B cell (primary cell): ENCODE results near the gene PLP1. TPM values are rescaled to one million over a fixed set of nuclear protein-coding genes. Genes with fewer than 3 reads are reported as not detected.

ENCODE experiments used
- ATAC-seq: fragments of 200-7000 bp; cut with Tn5 transposase; one replicate; pipeline ENCODE4 v1.10.0; 2021; ENCODE audit warnings: low read depth, mild to moderate bottlenecking, moderate number of reproducible peaks, moderate library complexity
- CTCF ChIA-PET: fragments of 350-600 bp; sonication (Branson Sonifier 250); formaldehyde crosslinking; loops from one replicate; lab custom pipeline; 2021; ENCODE audit warnings: antibody characterized with exemption, inconsistent platforms; lab: Charles Lee
- POLR2A ChIA-PET: fragments of 350-600 bp; sonication (Branson Sonifier 250); formaldehyde crosslinking; loops from one replicate; lab custom pipeline; 2021; ENCODE audit warnings: antibody characterized with exemption; lab: Charles Lee
- DNase-seq: peaks from one replicate; pipeline ENCODE4 v3.0.0; 2013
- H2AFZ ChIP-seq: 2 replicates; pipeline ENCODE4 v1.6.1; 2012; ENCODE audit warnings: mild to moderate bottlenecking, low read depth, low read length; ENCODE audit not compliant: insufficient read depth, poor library complexity, severe bottlenecking
- H3K27ac ChIP-seq, 2 donors: 1 replicate in 1 of 2; 2 replicates in 1 of 2; pipeline ENCODE4 v1.5.1; 2012 to 2013; ENCODE audit warnings: low read length in 2 of 2, mild to moderate bottlenecking in 2 of 2, moderate library complexity in 1 of 2
- H3K27me3 ChIP-seq, 4 experiments: fragments of 200-600 bp in 1 of 4; sonication (generic) in 1 of 4; replicated peaks in 1 of 4; 1 replicate in 2 of 4; 2 replicates in 2 of 4; pipeline versions ENCODE4 v1.6.1 to v1.7.0; 2013 to 2016; ENCODE audit warnings: low read length in 3 of 4, mild to moderate bottlenecking in 2 of 4, mixed read lengths in 1 of 4, moderate library complexity in 1 of 4; ENCODE audit not compliant: insufficient read depth in 4 of 4, control insufficient read depth in 3 of 4; ENCODE audit errors: control extremely low read depth in 1 of 4
- H3K36me3 ChIP-seq, 2 experiments: replicated peaks in 1 of 2; 1 replicate in 1 of 2; 2 replicates in 1 of 2; pipeline versions ENCODE4 v1.6.1 to v1.7.1; 2013; ENCODE audit warnings: low read length in 1 of 2; ENCODE audit not compliant: insufficient read depth in 2 of 2, control insufficient read depth in 1 of 2; ENCODE audit errors: control extremely low read depth in 1 of 2, extremely low read depth in 1 of 2
- H3K4me1 ChIP-seq, 2 donors: fragments of 200-600 bp in 1 of 2; sonication (generic) in 1 of 2; 1 replicate in 1 of 2; 2 replicates in 1 of 2; pipeline versions ENCODE4 v1.5.1 to v1.6.1; 2013 to 2017; ENCODE audit warnings: low read length in 2 of 2; ENCODE audit not compliant: control insufficient read depth in 2 of 2, insufficient read depth in 2 of 2
- H3K4me2 ChIP-seq: replicated peaks from 2 replicates; pipeline ENCODE3; 2012; ENCODE audit warnings: mild to moderate bottlenecking, low read depth, low read length; ENCODE audit not compliant: poor library complexity, severe bottlenecking
- H3K4me3 ChIP-seq, 5 experiments: fragments of 200-600 bp in 1 of 5; sonication (generic) in 1 of 5; 1 replicate in 3 of 5; 2 replicates in 2 of 5; pipeline versions ENCODE4 v1.5.1 to v1.7.0; 2011 to 2016; ENCODE audit warnings: low read length in 4 of 5, mild to moderate bottlenecking in 4 of 5, low read depth in 2 of 5, control low read depth in 1 of 5, moderate library complexity in 1 of 5; ENCODE audit not compliant: insufficient read depth in 1 of 5; ENCODE audit errors: control extremely low read depth in 1 of 5, extremely low read depth in 1 of 5
- H3K79me2 ChIP-seq: fragments of 200-600 bp; sonication (generic); one replicate; pipeline ENCODE4 v1.6.0; 2016; ENCODE audit warnings: low read length; ENCODE audit not compliant: control insufficient read depth, insufficient read depth
- H3K9ac ChIP-seq: fragments of 200-600 bp; sonication (generic); 2 replicates; pipeline ENCODE4 v1.6.1; 2017; ENCODE audit warnings: mild to moderate bottlenecking, low read length, moderate library complexity
- H3K9me3 ChIP-seq, 3 donors: one replicate each; pipeline versions ENCODE4 v1.6.1 to v1.7.1; 2013; ENCODE audit warnings: low read length in 2 of 3; ENCODE audit not compliant: control insufficient read depth in 2 of 3, insufficient read depth in 1 of 3; ENCODE audit errors: control extremely low read depth in 1 of 3
- H4K20me1 ChIP-seq: 2 replicates; pipeline ENCODE4 v1.6.0; 2012; ENCODE audit warnings: mild to moderate bottlenecking, low read length; ENCODE audit not compliant: insufficient read depth, control insufficient read depth, poor library complexity, severe bottlenecking
- H3K27ac Mint-ChIP-seq: one replicate; pipeline ENCODE4 v1.8.0; 2021; ENCODE audit warnings: mixed read lengths
- H3K27me3 Mint-ChIP-seq: one replicate; pipeline ENCODE4 v1.8.0; 2021; ENCODE audit warnings: mixed read lengths
- H3K4me1 Mint-ChIP-seq: one replicate; pipeline ENCODE4 v1.8.0; 2021; ENCODE audit warnings: mixed read lengths
- H3K4me3 Mint-ChIP-seq: one replicate; pipeline ENCODE4 v1.8.0; 2021; ENCODE audit warnings: mixed read lengths
- H3K9me3 Mint-ChIP-seq: one replicate; pipeline ENCODE4 v1.8.0; 2022; ENCODE audit warnings: mixed read lengths; ENCODE audit not compliant: insufficient read depth
- CTCF ChIP-seq: fragments of 200-600 bp; IDR thresholded peaks from one replicate; pipeline ENCODE4 v1.8.0; 2022; ENCODE audit warnings: antibody characterized with exemption, mild to moderate bottlenecking
- EZH2 ChIP-seq: IDR thresholded peaks from 2 replicates; pipeline ENCODE4 v1.6.1; 2012; ENCODE audit warnings: borderline replicate concordance, low read depth, mild to moderate bottlenecking, moderate library complexity, low read length; ENCODE audit not compliant: insufficient read depth, poor library complexity, severe bottlenecking
- WGBS: methylation state at CpG from one replicate; pipeline ENCODE4 v1.1.5; 2013; ENCODE audit warnings: missing lambda C conversion rate; ENCODE audit not compliant: insufficient coverage; 5-methylcytosine and 5-hydroxymethylcytosine counted together
- intact Hi-C: fragments of 100-400 bp; cut with micrococcal nuclease; formaldehyde crosslinking; loops from one replicate; pipeline ENCODE4 v1.10.0; 2022
- polyA plus RNA-seq: library from polyadenylated mRNA; depleted of rRNA; stranded (reverse); fragments of >200 nt; gene quantifications from 2 replicates; pipeline ENCODE4 v1.2.3, GENCODE V29; 2012
- total RNA-seq, 2 donors: library from RNA; stranded (reverse); fragments of 120-200 nt in 1 of 2; gene quantifications; 1 replicate in 1 of 2; 2 replicates in 1 of 2; pipeline versions ENCODE4 v1.2.3 to v1.2.4, GENCODE V29; 2013 to 2022

PLP1 gene
- total and polyA plus RNA-seq, 2 donors (not counting 1 experiment from before 2014, with no cell fraction given), result not detected

GRCh38 chrX:103779141-103779789 lies 2.6 kb downstream of the PLP1 start:
- no peaks in the 10 kb centered on the region for H3K4me1 Mint-ChIP-seq
- CTCF ChIA-PET, result no interaction called here
- no peak overlapping the region for H3K9ac ChIP-seq
- POLR2A ChIA-PET, result no interaction called here
- peaks cover 11% of the 10 kb centered on the region for H3K27me3 Mint-ChIP-seq
- no peak overlapping the region for H3K27ac Mint-ChIP-seq
- H3K27ac ChIP-seq, result no peak overlapping the region
- no peak overlapping the region for H2AFZ ChIP-seq
- no peak overlapping the region for H3K4me3 Mint-ChIP-seq
- H3K4me1 ChIP-seq, result no peaks in the 10 kb centered on the region
- no peaks in the 10 kb centered on the region for H3K79me2 ChIP-seq
- intact Hi-C loops, result no loop called here
- H3K4me2 ChIP-seq, result no peak overlapping the region
- H3K27me3 ChIP-seq, result no peaks in the 10 kb centered on the region
- H3K36me3 ChIP-seq, result no peaks in the 10 kb centered on the region
- no CpG with 5 or more reads among the region's 6 CpGs for WGBS
- H3K4me3 ChIP-seq, result no peak overlapping the region
- no peak for ATAC-seq
- H4K20me1 ChIP-seq, result no peaks in the 10 kb centered on the region
- H3K9me3 ChIP-seq, result no peaks in the 10 kb centered on the region
- no peak for TF ChIP-seq EZH2
- no peak for DNase-seq
- H3K9me3 Mint-ChIP-seq, result no peaks in the 10 kb centered on the region

- no peaks in the 10 kb centered on the region for H3K4me1 ChIP-seq
- H3K27me3 ChIP-seq, result no peaks in the 10 kb centered on the region
- Mint-ChIP-seq H3K4me3 (no peak overlapping the region), H3K27ac (no peak overlapping the region), H3K9me3 (no peaks in the 10 kb centered on the region), H3K4me1 (no peaks in the 10 kb centered on the region), H3K27me3 (peaks cover 5% of the 10 kb centered on the region)
- no peak overlapping the region for H3K9ac ChIP-seq
- H3K4me3 ChIP-seq, result no peak overlapping the region
- no peaks in the 10 kb centered on the region for H3K9me3 ChIP-seq
- H4K20me1 ChIP-seq, result no peaks in the 10 kb centered on the region
- 100% methylated on average over 1 of the region's 10 CpGs for WGBS
- H3K27ac ChIP-seq, result no peak overlapping the region
- H3K79me2 ChIP-seq, result no peaks in the 10 kb centered on the region
- no peaks in the 10 kb centered on the region for H3K36me3 ChIP-seq
- DNase-seq (no peak), ATAC-seq (no peak)
- intact Hi-C loops, result no loop called here
- H2AFZ ChIP-seq, result no peak overlapping the region
- ChIA-PET POLR2A (no interaction called here), CTCF (no interaction called here)
- no peak overlapping the region for H3K4me2 ChIP-seq
- TF ChIP-seq EZH2, result no peak
- TF ChIP-seq CTCF, result no peak
These were observed 3.9 kb downstream of the PLP1 start for GRCh38 chrX:103780336-103781061.
